RWPE2 (cell line): Measurements from ENCODE around the gene ATRN.

Source experiments
- ATAC-seq: fragments of 200-7000 bp; cut with Tn5 transposase; 3 replicates; pipeline ENCODE4 v1.9.1; 2021; ENCODE audit warnings: low read depth
- DNase-seq: peaks from one replicate; pipeline ENCODE4 v3.0.0-alpha.2; 2020; ENCODE audit warnings: low spot score
- H3K27ac ChIP-seq: fragments of 450-650 bp; 2 replicates; pipeline ENCODE4 v1.5.1; 2017; ENCODE audit warnings: mild to moderate bottlenecking; ENCODE audit not compliant: poor library complexity, severe bottlenecking
- H3K27me3 ChIP-seq: fragments of 250-450 bp; sonication (Bioruptor Pico); 2 replicates; pipeline ENCODE4 v1.5.1; 2021; ENCODE audit warnings: mild to moderate bottlenecking, moderate library complexity; ENCODE audit not compliant: insufficient read depth, poor library complexity, severe bottlenecking
- H3K36me3 ChIP-seq: fragments of 250-450 bp; sonication (Bioruptor Pico); 2 replicates; pipeline ENCODE4 v1.5.1; 2020; ENCODE audit warnings: low read depth, mild to moderate bottlenecking, moderate library complexity
- H3K4me1 ChIP-seq: fragments of 250-450 bp; sonication (Bioruptor Pico); 2 replicates; pipeline ENCODE4 v1.5.1; 2021; ENCODE audit warnings: mild to moderate bottlenecking, moderate library complexity; ENCODE audit not compliant: insufficient read depth, poor library complexity, severe bottlenecking
- H3K4me3 ChIP-seq: fragments of 250-450 bp; sonication (Bioruptor Pico); 2 replicates; pipeline ENCODE4 v1.5.1; 2021; ENCODE audit warnings: mild to moderate bottlenecking, moderate library complexity; ENCODE audit not compliant: severe bottlenecking
- H3K9me3 ChIP-seq: fragments of 250-450 bp; sonication (Bioruptor Pico); 2 replicates; pipeline ENCODE4 v1.5.1; 2021; ENCODE audit warnings: mild to moderate bottlenecking, moderate library complexity; ENCODE audit not compliant: severe bottlenecking
- TF ChIP-seq, protein P1 (sequence below): fragments of 450-650 bp; IDR thresholded peaks from one replicate; pipeline ENCODE4 v1.5.1; 2017; ENCODE audit warnings: mild to moderate bottlenecking, moderate library complexity; ENCODE audit not compliant: poor library complexity, severe bottlenecking

The ATRN gene

DNA sequence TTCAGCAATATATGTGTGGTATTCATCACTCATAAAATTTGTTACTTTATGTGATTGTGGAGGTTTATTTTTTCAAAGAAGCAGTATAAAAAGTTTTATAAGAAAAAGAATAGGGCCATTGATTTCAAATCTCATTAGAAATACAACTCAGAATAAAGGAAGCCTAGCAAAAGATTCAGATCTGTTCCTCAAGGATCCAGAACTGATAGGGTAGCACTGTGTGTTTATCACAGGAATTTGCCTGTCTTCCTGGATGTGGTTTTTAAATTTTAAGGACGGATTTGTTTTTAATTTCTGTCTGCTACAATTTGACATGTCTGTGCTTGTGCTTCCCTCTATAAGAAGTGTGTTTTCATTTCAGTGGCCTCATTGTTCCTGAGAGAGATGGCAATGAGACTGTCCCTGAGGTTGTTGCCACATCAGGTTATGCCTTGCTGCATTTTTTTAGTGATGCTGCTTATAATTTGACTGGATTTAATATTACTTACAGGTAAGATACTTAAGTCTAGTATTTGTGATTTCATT is 74.6 kb downstream of the ATRN start:
- ATAC-seq (no peak), DNase-seq (no peak)
- TF ChIP-seq, protein P1, sequence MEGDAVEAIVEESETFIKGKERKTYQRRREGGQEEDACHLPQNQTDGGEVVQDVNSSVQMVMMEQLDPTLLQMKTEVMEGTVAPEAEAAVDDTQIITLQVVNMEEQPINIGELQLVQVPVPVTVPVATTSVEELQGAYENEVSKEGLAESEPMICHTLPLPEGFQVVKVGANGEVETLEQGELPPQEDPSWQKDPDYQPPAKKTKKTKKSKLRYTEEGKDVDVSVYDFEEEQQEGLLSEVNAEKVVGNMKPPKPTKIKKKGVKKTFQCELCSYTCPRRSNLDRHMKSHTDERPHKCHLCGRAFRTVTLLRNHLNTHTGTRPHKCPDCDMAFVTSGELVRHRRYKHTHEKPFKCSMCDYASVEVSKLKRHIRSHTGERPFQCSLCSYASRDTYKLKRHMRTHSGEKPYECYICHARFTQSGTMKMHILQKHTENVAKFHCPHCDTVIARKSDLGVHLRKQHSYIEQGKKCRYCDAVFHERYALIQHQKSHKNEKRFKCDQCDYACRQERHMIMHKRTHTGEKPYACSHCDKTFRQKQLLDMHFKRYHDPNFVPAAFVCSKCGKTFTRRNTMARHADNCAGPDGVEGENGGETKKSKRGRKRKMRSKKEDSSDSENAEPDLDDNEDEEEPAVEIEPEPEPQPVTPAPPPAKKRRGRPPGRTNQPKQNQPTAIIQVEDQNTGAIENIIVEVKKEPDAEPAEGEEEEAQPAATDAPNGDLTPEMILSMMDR, result no peak
- no peaks in the 10 kb centered on the region for H3K9me3 ChIP-seq
- H3K27me3 ChIP-seq, result no peaks in the 10 kb centered on the region
- H3K36me3 ChIP-seq, result peaks cover 20% of the 10 kb centered on the region
- peak overlapping the region; percentile 82 for H3K27ac ChIP-seq
- no peak overlapping the region for H3K4me3 ChIP-seq
- H3K4me1 ChIP-seq, result peaks cover 27% of the 10 kb centered on the region

DNA sequence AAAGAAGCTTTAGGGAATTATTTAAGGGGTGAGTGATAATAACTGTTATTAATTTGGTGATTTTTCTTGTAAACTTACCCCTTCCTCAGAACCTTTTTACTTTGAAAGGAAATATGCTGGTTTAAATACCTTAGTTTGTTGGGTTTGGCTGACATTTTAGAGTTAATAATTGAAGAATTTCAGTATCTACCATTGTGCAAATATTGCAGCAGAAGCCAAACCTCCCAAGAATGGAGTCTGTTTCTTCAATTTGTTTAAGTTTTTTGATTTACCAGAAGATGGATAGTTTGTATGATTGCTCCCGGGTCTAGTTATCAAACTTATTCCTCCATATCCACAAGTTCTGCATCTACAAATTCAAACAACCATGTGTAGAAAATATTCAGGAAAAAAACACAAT is 77.1 kb downstream of the ATRN start:
- TF ChIP-seq, protein P1, result no peak
- DNase-seq, result no peak
- peaks cover 20% of the 10 kb centered on the region for H3K36me3 ChIP-seq
- H3K4me3 ChIP-seq, result no peak overlapping the region
- H3K27ac ChIP-seq, result no peak overlapping the region
- H3K27me3 ChIP-seq, result no peaks in the 10 kb centered on the region
- no peaks in the 10 kb centered on the region for H3K9me3 ChIP-seq
- ATAC-seq, result no peak
- H3K4me1 ChIP-seq, result peaks cover 27% of the 10 kb centered on the region

DNA sequence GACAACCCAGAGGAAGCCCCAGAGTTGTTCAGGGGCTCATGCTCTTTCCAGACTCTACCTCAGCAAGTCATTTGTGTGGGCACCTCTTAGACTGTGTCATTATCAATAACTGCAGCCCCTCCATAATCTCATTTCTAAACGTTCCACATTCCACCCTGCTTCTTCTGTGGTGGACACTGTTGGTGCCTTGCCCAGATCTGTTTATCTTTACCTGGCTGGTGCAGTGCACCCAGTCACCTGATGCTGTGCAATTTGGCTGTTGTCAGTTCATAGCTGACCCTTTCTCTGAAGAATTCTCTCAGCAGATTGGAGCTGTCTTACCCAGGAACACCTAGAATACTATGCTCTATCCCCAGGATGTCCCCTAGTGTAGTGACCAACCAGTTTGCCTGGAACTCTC is 80.0 kb downstream of the ATRN start:
- DNase-seq, result no peak
- Histone ChIP-seq H3K9me3 (no peaks in the 10 kb centered on the region), H3K4me1 (peaks cover 2% of the 10 kb centered on the region), H3K27ac (no peak overlapping the region), H3K36me3 (peaks cover 16% of the 10 kb centered on the region), H3K4me3 (no peak overlapping the region), H3K27me3 (no peaks in the 10 kb centered on the region)
- TF ChIP-seq, protein P1, result no peak
- ATAC-seq, result no peak

DNA sequence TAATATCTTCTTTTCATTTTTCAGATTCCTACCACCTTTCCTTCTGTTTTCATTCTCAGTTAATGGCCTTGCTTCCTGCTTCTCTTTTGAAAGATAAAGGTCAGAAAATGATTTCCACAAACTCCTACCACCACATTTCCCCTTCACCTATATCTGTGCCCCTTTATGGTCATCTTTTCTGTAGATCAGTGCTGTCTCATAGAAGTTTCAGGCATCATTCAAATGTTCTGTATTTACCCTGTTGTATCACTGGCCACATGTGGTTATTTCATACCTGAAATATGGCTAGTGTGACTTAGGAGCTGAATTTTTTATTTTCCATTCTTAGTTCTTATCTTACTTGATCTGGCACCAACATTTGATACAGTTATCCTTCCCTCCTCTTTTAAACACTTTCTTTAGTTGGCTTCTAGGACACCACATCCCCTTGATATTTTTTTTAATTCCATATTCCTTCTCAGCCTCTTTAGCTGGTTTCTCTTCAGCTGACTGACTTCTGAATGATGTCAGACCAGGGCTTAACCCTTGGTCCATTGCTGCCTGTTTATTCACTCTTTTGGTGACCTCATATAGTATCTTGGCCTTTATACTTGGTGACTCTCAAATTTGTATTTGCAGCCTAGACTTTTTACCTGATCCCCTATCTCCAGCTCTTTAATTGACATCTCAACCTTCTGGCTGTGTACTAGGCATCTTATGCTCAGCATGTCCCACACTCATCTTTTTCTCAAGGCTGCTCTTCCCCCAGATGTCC is 81.0 kb downstream of the ATRN start:
- no peaks in the 10 kb centered on the region for H3K4me1 ChIP-seq

More for the DNA sequence above, 81.0 kb downstream of the ATRN start:
- H3K36me3 ChIP-seq, result peaks cover 16% of the 10 kb centered on the region
- no peak overlapping the region for H3K4me3 ChIP-seq
- TF ChIP-seq, protein P1, result no peak
- no peaks in the 10 kb centered on the region for H3K27me3 ChIP-seq
- no peak for ATAC-seq
- no peaks in the 10 kb centered on the region for H3K9me3 ChIP-seq
- no peak for DNase-seq
- no peak overlapping the region for H3K27ac ChIP-seq
